GM12878 (cell line): Measurements from ENCODE around the gene CENPE.

Experiments used
- FOXK2 ChIP-seq: fragments of 450-650 bp; IDR thresholded peaks from 2 replicates; pipeline ENCODE4 v1.6.1; 2017; ENCODE audit warnings: mild to moderate bottlenecking, moderate library complexity
- POLR2AphosphoS5 ChIP-seq: IDR thresholded peaks from 2 replicates; pipeline ENCODE4 v1.6.1; 2011; ENCODE audit warnings: mild to moderate bottlenecking, low read length, inconsistent platforms
- SMC3 ChIP-seq: IDR thresholded peaks from 2 replicates; pipeline ENCODE4 v1.6.1; 2011; ENCODE audit warnings: low read length, improper control_type of control experiment, borderline replicate concordance
- ZNF24 ChIP-seq: fragments of 450-650 bp; IDR thresholded peaks from 2 replicates; pipeline ENCODE4 v1.6.1; 2017; ENCODE audit warnings: antibody characterized with exemption, mild to moderate bottlenecking
- TF ChIP-seq, protein P1 (sequence below): IDR thresholded peaks from 2 replicates; pipeline ENCODE4 v1.6.1; 2012; ENCODE audit warnings: low read length, inconsistent platforms
- TF ChIP-seq, protein P2 (sequence below), 3 experiments: IDR thresholded peaks in 2 of 3; conservative IDR thresholded peaks in 1 of 3; 2 replicates each; pipeline ENCODE4 v1.5.1; 2011; ENCODE audit warnings: low read depth in 3 of 3, low read length in 3 of 3, mild to moderate bottlenecking in 3 of 3, control low read depth in 2 of 3, moderate library complexity in 2 of 3, inconsistent platforms in 1 of 3, mixed read lengths in 1 of 3; ENCODE audit not compliant: control insufficient read depth in 2 of 3, insufficient read depth in 1 of 3; ENCODE audit errors: extremely low read depth in 1 of 3
- TF ChIP-seq, protein P3 (sequence below): fragments of 450-650 bp; formaldehyde crosslinking; IDR thresholded peaks from 2 replicates; pipeline ENCODE4 v1.5.0; 2022; ENCODE audit warnings: mild to moderate bottlenecking, missing genetic modification characterization
- TF ChIP-seq, protein P4 (sequence below): fragments of 450-650 bp; IDR thresholded peaks from 2 replicates; pipeline ENCODE4 v1.6.1; 2016; ENCODE audit warnings: mild to moderate bottlenecking

DNA sequence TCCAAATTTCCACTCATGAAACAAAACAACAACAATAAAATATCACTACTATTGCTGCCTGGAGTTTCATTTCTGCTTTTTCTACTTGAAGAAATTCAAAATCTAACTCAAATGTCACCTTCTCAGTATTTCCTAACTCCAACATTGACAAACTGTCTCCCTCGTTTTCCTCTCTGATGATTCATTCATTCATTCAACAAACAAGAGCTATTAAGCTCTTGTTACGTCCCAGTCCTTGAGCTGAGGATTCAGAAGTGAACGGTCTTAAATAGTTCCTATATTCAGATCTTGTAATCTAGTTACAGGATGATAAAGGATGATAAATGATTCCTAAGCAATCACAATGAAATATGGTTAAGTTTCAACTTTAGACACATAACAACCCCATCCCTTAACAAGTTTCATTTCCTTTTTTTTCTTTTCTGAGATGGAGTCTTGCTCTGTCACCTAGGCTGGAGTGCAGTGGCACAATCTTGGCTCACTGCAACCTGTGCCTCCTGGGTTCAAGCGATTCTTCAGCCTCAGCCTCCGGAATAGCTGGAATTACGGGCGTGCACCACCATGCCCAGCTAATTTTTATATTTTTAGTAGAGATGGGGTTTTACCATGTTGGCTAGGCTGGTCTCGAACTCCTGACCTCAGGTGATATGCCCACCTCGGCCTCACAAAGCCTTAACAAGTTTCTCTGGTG is 123.3 kb downstream of the CENPE start:
- TF ChIP-seq POLR2AphosphoS5 (no peak), FOXK2 (no peak), ZNF24 (peak; percentile 92), SMC3 (no peak)
- TF ChIP-seq, protein P1, sequence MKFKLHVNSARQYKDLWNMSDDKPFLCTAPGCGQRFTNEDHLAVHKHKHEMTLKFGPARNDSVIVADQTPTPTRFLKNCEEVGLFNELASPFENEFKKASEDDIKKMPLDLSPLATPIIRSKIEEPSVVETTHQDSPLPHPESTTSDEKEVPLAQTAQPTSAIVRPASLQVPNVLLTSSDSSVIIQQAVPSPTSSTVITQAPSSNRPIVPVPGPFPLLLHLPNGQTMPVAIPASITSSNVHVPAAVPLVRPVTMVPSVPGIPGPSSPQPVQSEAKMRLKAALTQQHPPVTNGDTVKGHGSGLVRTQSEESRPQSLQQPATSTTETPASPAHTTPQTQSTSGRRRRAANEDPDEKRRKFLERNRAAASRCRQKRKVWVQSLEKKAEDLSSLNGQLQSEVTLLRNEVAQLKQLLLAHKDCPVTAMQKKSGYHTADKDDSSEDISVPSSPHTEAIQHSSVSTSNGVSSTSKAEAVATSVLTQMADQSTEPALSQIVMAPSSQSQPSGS, result no peak
- TF ChIP-seq, protein P2, sequence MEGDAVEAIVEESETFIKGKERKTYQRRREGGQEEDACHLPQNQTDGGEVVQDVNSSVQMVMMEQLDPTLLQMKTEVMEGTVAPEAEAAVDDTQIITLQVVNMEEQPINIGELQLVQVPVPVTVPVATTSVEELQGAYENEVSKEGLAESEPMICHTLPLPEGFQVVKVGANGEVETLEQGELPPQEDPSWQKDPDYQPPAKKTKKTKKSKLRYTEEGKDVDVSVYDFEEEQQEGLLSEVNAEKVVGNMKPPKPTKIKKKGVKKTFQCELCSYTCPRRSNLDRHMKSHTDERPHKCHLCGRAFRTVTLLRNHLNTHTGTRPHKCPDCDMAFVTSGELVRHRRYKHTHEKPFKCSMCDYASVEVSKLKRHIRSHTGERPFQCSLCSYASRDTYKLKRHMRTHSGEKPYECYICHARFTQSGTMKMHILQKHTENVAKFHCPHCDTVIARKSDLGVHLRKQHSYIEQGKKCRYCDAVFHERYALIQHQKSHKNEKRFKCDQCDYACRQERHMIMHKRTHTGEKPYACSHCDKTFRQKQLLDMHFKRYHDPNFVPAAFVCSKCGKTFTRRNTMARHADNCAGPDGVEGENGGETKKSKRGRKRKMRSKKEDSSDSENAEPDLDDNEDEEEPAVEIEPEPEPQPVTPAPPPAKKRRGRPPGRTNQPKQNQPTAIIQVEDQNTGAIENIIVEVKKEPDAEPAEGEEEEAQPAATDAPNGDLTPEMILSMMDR (IDR thresholded peaks at IDR 0.05 in 2 of 3, conservative IDR thresholded peaks at IDR 0.05 in 1 of 3; ENCODE audit: control insufficient read depth in 2 of 3, extremely low read depth in 1 of 3, insufficient read depth in 1 of 3, low read depth in 3 of 3, low read length in 3 of 3), result no peak
- TF ChIP-seq, protein P3, sequence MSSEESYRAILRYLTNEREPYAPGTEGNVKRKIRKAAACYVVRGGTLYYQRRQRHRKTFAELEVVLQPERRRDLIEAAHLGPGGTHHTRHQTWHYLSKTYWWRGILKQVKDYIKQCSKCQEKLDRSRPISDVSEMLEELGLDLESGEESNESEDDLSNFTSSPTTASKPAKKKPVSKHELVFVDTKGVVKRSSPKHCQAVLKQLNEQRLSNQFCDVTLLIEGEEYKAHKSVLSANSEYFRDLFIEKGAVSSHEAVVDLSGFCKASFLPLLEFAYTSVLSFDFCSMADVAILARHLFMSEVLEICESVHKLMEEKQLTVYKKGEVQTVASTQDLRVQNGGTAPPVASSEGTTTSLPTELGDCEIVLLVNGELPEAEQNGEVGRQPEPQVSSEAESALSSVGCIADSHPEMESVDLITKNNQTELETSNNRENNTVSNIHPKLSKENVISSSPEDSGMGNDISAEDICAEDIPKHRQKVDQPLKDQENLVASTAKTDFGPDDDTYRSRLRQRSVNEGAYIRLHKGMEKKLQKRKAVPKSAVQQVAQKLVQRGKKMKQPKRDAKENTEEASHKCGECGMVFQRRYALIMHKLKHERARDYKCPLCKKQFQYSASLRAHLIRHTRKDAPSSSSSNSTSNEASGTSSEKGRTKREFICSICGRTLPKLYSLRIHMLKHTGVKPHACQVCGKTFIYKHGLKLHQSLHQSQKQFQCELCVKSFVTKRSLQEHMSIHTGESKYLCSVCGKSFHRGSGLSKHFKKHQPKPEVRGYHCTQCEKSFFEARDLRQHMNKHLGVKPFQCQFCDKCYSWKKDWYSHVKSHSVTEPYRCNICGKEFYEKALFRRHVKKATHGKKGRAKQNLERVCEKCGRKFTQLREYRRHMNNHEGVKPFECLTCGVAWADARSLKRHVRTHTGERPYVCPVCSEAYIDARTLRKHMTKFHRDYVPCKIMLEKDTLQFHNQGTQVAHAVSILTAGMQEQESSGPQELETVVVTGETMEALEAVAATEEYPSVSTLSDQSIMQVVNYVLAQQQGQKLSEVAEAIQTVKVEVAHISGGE (CRISPR knock-in tag), result no peak
- TF ChIP-seq, protein P4, sequence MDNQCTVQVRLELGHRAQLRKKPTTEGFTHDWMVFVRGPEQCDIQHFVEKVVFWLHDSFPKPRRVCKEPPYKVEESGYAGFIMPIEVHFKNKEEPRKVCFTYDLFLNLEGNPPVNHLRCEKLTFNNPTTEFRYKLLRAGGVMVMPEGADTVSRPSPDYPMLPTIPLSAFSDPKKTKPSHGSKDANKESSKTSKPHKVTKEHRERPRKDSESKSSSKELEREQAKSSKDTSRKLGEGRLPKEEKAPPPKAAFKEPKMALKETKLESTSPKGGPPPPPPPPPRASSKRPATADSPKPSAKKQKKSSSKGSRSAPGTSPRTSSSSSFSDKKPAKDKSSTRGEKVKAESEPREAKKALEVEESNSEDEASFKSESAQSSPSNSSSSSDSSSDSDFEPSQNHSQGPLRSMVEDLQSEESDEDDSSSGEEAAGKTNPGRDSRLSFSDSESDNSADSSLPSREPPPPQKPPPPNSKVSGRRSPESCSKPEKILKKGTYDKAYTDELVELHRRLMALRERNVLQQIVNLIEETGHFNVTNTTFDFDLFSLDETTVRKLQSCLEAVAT, result no peak
